HFFc6 (cell line): Measurements from ENCODE around the gene CFTR. TPM values are rescaled to one million over a fixed set of nuclear protein-coding genes. Genes with fewer than 3 reads are reported as not detected.
"Not testable (repeated sequence)": the region's sequence is repeated elsewhere in the genome, so short reads cannot be mapped to it uniquely, and the experiment has no call there.

Experiments
- DNase-seq: peaks from one replicate; pipeline ENCODE4 v3.0.0-alpha.2; 2018
- H3K27ac Mint-ChIP-seq: 2 replicates; pipeline ENCODE4 v1.8.0; 2020; ENCODE audit warnings: mild to moderate bottlenecking, mixed read lengths
- H3K27me3 Mint-ChIP-seq: 2 replicates; pipeline ENCODE4 v1.8.0; 2021; ENCODE audit warnings: mild to moderate bottlenecking, moderate library complexity, mixed read lengths; ENCODE audit not compliant: insufficient read depth
- H3K36me3 Mint-ChIP-seq: 2 replicates; pipeline ENCODE4 v1.8.0; 2021; ENCODE audit warnings: low read depth, mixed read lengths
- H3K4me1 Mint-ChIP-seq: 2 replicates; pipeline ENCODE4 v1.8.0; 2020; ENCODE audit warnings: low read depth, mixed read lengths
- H3K4me3 Mint-ChIP-seq: 2 replicates; pipeline ENCODE4 v1.8.0; 2020; ENCODE audit warnings: mild to moderate bottlenecking, moderate library complexity, mixed read lengths
- H3K9me3 Mint-ChIP-seq: 2 replicates; pipeline ENCODE4 v1.8.0; 2020; ENCODE audit warnings: mild to moderate bottlenecking, mixed read lengths
- total RNA-seq, 6 experiments: library from RNA; stranded (reverse); fragmentation: NEBNext Ultra II Directional; extraction: Animal tissue kit (Norgen Biotek cat#: 25700); gene quantifications; 2 replicates in 1 of 6; 3 replicates in 5 of 6; pipeline ENCODE4 v1.2.3, GENCODE V29; 2021
- TF ChIP-seq, protein P1 (sequence below): fragments of 200-600 bp; sonication (generic); IDR thresholded peaks from 2 replicates; pipeline ENCODE4 v1.5.0; 2021; ENCODE audit warnings: antibody characterized with exemption, mild to moderate bottlenecking

The CFTR gene
- total RNA-seq, 6 experiments from 2014 or later: not detected

DNA sequence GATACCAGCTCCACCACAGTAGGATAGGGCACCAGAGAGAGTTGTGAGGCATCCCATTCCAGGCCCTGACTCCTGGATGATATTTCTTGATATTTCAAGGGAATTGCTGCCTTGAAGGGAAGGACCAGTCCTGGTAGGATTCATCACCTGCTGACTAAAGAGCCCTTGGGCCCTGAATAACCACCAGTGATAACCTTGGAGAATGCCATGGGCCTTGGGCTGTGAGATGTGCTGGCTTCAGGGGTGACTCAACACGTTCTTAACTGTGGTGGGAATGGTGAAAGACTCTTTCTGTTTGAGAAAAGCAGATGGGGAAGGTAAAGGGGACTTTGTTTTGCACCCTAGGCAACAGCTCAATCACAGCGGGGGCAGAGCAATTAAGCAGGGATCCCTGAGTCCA lies 31.2 kb upstream of the CFTR start:
- TF ChIP-seq, protein P1, sequence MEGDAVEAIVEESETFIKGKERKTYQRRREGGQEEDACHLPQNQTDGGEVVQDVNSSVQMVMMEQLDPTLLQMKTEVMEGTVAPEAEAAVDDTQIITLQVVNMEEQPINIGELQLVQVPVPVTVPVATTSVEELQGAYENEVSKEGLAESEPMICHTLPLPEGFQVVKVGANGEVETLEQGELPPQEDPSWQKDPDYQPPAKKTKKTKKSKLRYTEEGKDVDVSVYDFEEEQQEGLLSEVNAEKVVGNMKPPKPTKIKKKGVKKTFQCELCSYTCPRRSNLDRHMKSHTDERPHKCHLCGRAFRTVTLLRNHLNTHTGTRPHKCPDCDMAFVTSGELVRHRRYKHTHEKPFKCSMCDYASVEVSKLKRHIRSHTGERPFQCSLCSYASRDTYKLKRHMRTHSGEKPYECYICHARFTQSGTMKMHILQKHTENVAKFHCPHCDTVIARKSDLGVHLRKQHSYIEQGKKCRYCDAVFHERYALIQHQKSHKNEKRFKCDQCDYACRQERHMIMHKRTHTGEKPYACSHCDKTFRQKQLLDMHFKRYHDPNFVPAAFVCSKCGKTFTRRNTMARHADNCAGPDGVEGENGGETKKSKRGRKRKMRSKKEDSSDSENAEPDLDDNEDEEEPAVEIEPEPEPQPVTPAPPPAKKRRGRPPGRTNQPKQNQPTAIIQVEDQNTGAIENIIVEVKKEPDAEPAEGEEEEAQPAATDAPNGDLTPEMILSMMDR: no peak
- H3K4me3 Mint-ChIP-seq: no peak overlapping the region
- no peaks in the 10 kb centered on the region for H3K9me3 Mint-ChIP-seq
- no peaks in the 10 kb centered on the region for H3K4me1 Mint-ChIP-seq
- no peaks in the 10 kb centered on the region; the same call in 1 of the 2 replicates for H3K27me3 Mint-ChIP-seq
- no peaks in the 10 kb centered on the region for H3K36me3 Mint-ChIP-seq
- no peak for DNase-seq
- H3K27ac Mint-ChIP-seq: no peak overlapping the region

DNA sequence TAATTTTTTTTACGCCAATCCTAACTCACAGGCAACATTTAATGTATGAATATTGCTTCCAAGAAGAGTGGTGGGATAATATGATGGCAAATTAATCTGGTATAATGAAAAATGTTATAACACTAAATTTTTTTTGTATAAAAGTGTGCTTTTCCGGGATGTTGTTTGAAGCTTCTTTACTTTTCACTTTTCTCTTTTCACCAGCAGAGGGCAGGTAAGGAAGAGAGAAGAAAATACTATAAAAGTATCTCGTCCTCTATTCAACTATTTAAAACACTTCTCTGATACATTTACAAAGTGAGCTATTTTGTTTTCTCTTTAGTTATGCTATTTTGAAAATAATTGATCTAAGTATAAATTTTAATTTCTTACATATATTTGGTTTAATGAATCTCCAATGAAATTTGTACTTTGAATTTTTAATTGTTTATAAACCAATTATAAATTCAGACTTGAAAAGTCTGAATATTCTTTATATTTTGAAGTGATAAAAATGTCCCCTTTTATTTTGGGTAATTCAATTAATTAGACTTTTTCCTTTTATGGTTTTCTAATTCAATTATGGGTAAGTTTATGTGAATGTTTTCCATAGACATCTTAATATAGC lies 20.7 kb upstream of the CFTR start:
- Mint-ChIP-seq H3K4me3 (no peak overlapping the region), H3K36me3 (no peaks in the 10 kb centered on the region), H3K4me1 (no peaks in the 10 kb centered on the region), H3K27me3 (no peaks in the 10 kb centered on the region), H3K9me3 (no peaks in the 10 kb centered on the region), H3K27ac (no peak overlapping the region)
- TF ChIP-seq, protein P1: peak; percentile 84
- peak; percentile 3 for DNase-seq

DNA sequence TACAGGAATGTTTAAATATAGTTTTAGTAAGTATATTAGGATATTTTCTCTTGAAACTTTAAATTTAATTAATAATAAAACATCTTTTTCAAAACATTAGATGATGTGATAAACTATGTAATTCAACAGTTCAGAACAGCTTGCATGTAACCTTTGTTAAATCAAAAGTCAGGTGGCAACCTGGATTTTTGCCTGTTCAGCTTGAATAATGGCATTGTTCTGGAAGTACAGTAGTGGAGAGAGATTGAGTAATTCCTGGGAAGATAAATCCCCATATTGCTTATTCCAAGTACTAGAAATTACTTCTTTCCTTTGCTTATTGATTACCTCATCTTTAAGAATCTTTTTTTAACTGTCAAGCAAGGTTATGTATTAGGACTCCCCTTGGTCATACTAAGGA lies 20.1 kb upstream of the CFTR start:
- Mint-ChIP-seq H3K4me3 (no peak overlapping the region), H3K36me3 (no peaks in the 10 kb centered on the region), H3K9me3 (no peaks in the 10 kb centered on the region), H3K27me3 (no peaks in the 10 kb centered on the region), H3K4me1 (no peaks in the 10 kb centered on the region), H3K27ac (no peak overlapping the region)
- DNase-seq: no peak
- TF ChIP-seq, protein P1: no peak

DNA sequence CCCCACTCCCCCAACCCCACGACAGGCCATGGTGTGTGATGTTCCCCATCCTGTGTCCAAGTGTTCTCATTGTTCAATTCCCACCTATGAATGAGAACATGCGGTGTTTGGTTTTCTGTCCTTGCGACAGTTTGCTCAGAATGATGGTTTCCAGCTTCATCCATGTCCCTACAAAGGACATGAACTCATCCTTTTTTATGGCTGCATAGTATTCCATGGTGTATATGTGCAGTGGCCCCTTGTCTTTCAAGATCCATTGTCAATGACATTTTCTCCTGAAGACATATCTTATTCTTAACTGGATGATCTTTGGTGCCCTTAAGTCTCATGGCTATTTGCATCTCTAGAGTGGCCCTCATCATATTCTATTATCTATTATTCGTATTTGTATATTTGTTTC lies 19.0 kb upstream of the CFTR start:
- DNase-seq, H3K27me3 Mint-ChIP-seq, H3K4me3 Mint-ChIP-seq, H3K36me3 Mint-ChIP-seq, H3K4me1 Mint-ChIP-seq, H3K9me3 Mint-ChIP-seq, H3K27ac Mint-ChIP-seq: not testable (repeated sequence)

DNA sequence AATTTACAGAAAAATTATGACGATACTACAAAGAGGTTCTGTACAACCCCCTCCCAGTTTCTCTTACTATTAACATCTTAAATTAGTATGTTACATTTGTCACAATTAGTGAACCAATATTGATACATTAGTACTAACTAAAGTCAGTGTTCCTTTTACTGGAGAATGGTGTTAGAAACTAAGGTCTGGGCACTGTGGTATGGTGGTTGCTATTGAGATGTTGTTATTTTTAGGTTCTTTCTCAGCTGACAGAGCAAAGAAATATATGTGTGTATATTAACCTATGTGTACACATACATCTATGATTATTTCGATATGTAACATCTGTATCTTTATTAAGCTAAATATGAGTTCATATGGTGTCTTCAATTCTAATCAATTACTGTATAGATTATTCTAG lies 11.7 kb upstream of the CFTR start:
- Mint-ChIP-seq H3K36me3 (no peaks in the 10 kb centered on the region), H3K27ac (no peak overlapping the region), H3K9me3 (no peaks in the 10 kb centered on the region), H3K27me3 (peaks cover 5% of the 10 kb centered on the region; the same call in 1 of the 2 replicates), H3K4me3 (no peak overlapping the region), H3K4me1 (no peaks in the 10 kb centered on the region)
- TF ChIP-seq, protein P1: no peak
- no peak for DNase-seq

DNA sequence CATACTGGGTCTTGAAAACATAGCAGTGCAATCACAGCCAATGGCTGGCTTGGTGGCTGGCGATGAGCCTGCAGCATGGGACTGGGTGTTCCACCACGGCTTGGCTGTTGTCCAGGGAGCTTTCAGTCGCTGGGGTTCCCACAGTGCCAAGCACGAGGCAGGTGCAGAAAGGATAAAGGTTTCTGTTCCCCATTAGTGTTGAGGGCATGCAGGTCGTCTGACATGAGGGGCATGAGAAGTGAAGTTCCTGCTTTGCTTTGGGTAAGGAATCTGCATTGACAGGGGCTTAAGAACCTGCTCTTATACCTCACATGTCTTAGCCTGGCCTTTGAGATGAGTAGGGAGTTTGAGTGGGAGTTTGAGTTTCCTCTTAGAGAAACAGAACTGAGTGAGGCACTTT lies 9.0 kb upstream of the CFTR start:
- Mint-ChIP-seq H3K4me1 (no peaks in the 10 kb centered on the region), H3K36me3 (no peaks in the 10 kb centered on the region), H3K27me3 (peaks cover 2% of the 10 kb centered on the region; the same call in 1 of the 2 replicates), H3K4me3 (no peak overlapping the region), H3K9me3 (no peaks in the 10 kb centered on the region), H3K27ac (no peak overlapping the region)
- DNase-seq: no peak
- TF ChIP-seq, protein P1: no peak
